B cell (primary cell): ENCODE results near the gene SNTB2. TPM values are rescaled to one million over a fixed set of nuclear protein-coding genes. Genes with fewer than 3 reads are reported as not detected.

Experiments used
- ATAC-seq: fragments of 200-7000 bp; cut with Tn5 transposase; one replicate; pipeline ENCODE4 v1.10.0; 2021; ENCODE audit warnings: low read depth, mild to moderate bottlenecking, moderate number of reproducible peaks, moderate library complexity
- CTCF ChIA-PET: fragments of 350-600 bp; sonication (Branson Sonifier 250); formaldehyde crosslinking; loops from one replicate; lab custom pipeline; 2021; ENCODE audit warnings: antibody characterized with exemption, inconsistent platforms; lab: Charles Lee
- POLR2A ChIA-PET: fragments of 350-600 bp; sonication (Branson Sonifier 250); formaldehyde crosslinking; loops from one replicate; lab custom pipeline; 2021; ENCODE audit warnings: antibody characterized with exemption; lab: Charles Lee
- DNase-seq: peaks from one replicate; pipeline ENCODE4 v3.0.0; 2013
- H2AFZ ChIP-seq: 2 replicates; pipeline ENCODE4 v1.6.1; 2012; ENCODE audit warnings: mild to moderate bottlenecking, low read depth, low read length; ENCODE audit not compliant: insufficient read depth, poor library complexity, severe bottlenecking
- H3K27ac ChIP-seq, 2 donors: 1 replicate in 1 of 2; 2 replicates in 1 of 2; pipeline ENCODE4 v1.5.1; 2012 to 2013; ENCODE audit warnings: low read length in 2 of 2, mild to moderate bottlenecking in 2 of 2, moderate library complexity in 1 of 2
- H3K27me3 ChIP-seq, 4 experiments: fragments of 200-600 bp in 1 of 4; sonication (generic) in 1 of 4; replicated peaks in 1 of 4; 1 replicate in 2 of 4; 2 replicates in 2 of 4; pipeline versions ENCODE4 v1.6.1 to v1.7.0; 2013 to 2016; ENCODE audit warnings: low read length in 3 of 4, mild to moderate bottlenecking in 2 of 4, mixed read lengths in 1 of 4, moderate library complexity in 1 of 4; ENCODE audit not compliant: insufficient read depth in 4 of 4, control insufficient read depth in 3 of 4; ENCODE audit errors: control extremely low read depth in 1 of 4
- H3K36me3 ChIP-seq, 2 experiments: replicated peaks in 1 of 2; 1 replicate in 1 of 2; 2 replicates in 1 of 2; pipeline versions ENCODE4 v1.6.1 to v1.7.1; 2013; ENCODE audit warnings: low read length in 1 of 2; ENCODE audit not compliant: insufficient read depth in 2 of 2, control insufficient read depth in 1 of 2; ENCODE audit errors: control extremely low read depth in 1 of 2, extremely low read depth in 1 of 2
- H3K4me1 ChIP-seq, 2 donors: fragments of 200-600 bp in 1 of 2; sonication (generic) in 1 of 2; 1 replicate in 1 of 2; 2 replicates in 1 of 2; pipeline versions ENCODE4 v1.5.1 to v1.6.1; 2013 to 2017; ENCODE audit warnings: low read length in 2 of 2; ENCODE audit not compliant: control insufficient read depth in 2 of 2, insufficient read depth in 2 of 2
- H3K4me2 ChIP-seq: replicated peaks from 2 replicates; pipeline ENCODE3; 2012; ENCODE audit warnings: mild to moderate bottlenecking, low read depth, low read length; ENCODE audit not compliant: poor library complexity, severe bottlenecking
- H3K4me3 ChIP-seq, 5 experiments: fragments of 200-600 bp in 1 of 5; sonication (generic) in 1 of 5; 1 replicate in 3 of 5; 2 replicates in 2 of 5; pipeline versions ENCODE4 v1.5.1 to v1.7.0; 2011 to 2016; ENCODE audit warnings: low read length in 4 of 5, mild to moderate bottlenecking in 4 of 5, low read depth in 2 of 5, control low read depth in 1 of 5, moderate library complexity in 1 of 5; ENCODE audit not compliant: insufficient read depth in 1 of 5; ENCODE audit errors: control extremely low read depth in 1 of 5, extremely low read depth in 1 of 5
- H3K79me2 ChIP-seq: fragments of 200-600 bp; sonication (generic); one replicate; pipeline ENCODE4 v1.6.0; 2016; ENCODE audit warnings: low read length; ENCODE audit not compliant: control insufficient read depth, insufficient read depth
- H3K9ac ChIP-seq: fragments of 200-600 bp; sonication (generic); 2 replicates; pipeline ENCODE4 v1.6.1; 2017; ENCODE audit warnings: mild to moderate bottlenecking, low read length, moderate library complexity
- H3K9me3 ChIP-seq, 3 donors: one replicate each; pipeline versions ENCODE4 v1.6.1 to v1.7.1; 2013; ENCODE audit warnings: low read length in 2 of 3; ENCODE audit not compliant: control insufficient read depth in 2 of 3, insufficient read depth in 1 of 3; ENCODE audit errors: control extremely low read depth in 1 of 3
- H4K20me1 ChIP-seq: 2 replicates; pipeline ENCODE4 v1.6.0; 2012; ENCODE audit warnings: mild to moderate bottlenecking, low read length; ENCODE audit not compliant: insufficient read depth, control insufficient read depth, poor library complexity, severe bottlenecking
- H3K27ac Mint-ChIP-seq: one replicate; pipeline ENCODE4 v1.8.0; 2021; ENCODE audit warnings: mixed read lengths
- H3K27me3 Mint-ChIP-seq: one replicate; pipeline ENCODE4 v1.8.0; 2021; ENCODE audit warnings: mixed read lengths
- H3K4me1 Mint-ChIP-seq: one replicate; pipeline ENCODE4 v1.8.0; 2021; ENCODE audit warnings: mixed read lengths
- H3K4me3 Mint-ChIP-seq: one replicate; pipeline ENCODE4 v1.8.0; 2021; ENCODE audit warnings: mixed read lengths
- H3K9me3 Mint-ChIP-seq: one replicate; pipeline ENCODE4 v1.8.0; 2022; ENCODE audit warnings: mixed read lengths; ENCODE audit not compliant: insufficient read depth
- EZH2 ChIP-seq: IDR thresholded peaks from 2 replicates; pipeline ENCODE4 v1.6.1; 2012; ENCODE audit warnings: borderline replicate concordance, low read depth, mild to moderate bottlenecking, moderate library complexity, low read length; ENCODE audit not compliant: insufficient read depth, poor library complexity, severe bottlenecking
- WGBS: methylation state at CpG from one replicate; pipeline ENCODE4 v1.1.5; 2013; ENCODE audit warnings: missing lambda C conversion rate; ENCODE audit not compliant: insufficient coverage; 5-methylcytosine and 5-hydroxymethylcytosine counted together
- intact Hi-C: fragments of 100-400 bp; cut with micrococcal nuclease; formaldehyde crosslinking; loops from one replicate; pipeline ENCODE4 v1.10.0; 2022
- polyA plus RNA-seq: library from polyadenylated mRNA; depleted of rRNA; stranded (reverse); fragments of >200 nt; gene quantifications from 2 replicates; pipeline ENCODE4 v1.2.3, GENCODE V29; 2012
- total RNA-seq, 2 donors: library from RNA; stranded (reverse); fragments of 120-200 nt in 1 of 2; gene quantifications; 1 replicate in 1 of 2; 2 replicates in 1 of 2; pipeline versions ENCODE4 v1.2.3 to v1.2.4, GENCODE V29; 2013 to 2022
- TF ChIP-seq, protein P1 (sequence below): fragments of 200-600 bp; IDR thresholded peaks from one replicate; pipeline ENCODE4 v1.8.0; 2022; ENCODE audit warnings: antibody characterized with exemption, mild to moderate bottlenecking

SNTB2 gene
- total and polyA plus RNA-seq, 2 donors (not counting 1 experiment from before 2014, with no cell fraction given) = 3.8 to 16.2 TPM

DNA sequence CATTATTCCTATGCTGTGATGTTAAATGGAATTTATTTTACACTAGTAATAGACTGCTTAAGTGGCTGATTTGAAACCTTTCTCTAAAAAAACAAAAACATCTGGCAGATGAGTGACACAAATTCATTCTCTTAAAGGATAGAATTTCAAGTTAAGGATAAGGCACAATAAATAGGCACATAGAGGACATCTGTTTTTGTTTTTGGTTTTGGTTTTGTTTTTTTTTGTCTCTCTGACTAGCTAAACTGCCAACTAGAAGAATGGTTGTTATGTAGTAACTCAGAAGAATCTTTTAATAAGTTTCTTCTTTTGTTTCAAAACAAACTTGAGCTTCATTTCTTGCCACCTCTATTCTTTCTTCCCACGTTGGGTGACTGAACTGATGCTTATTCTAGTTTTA lies 119.1 kb downstream of the SNTB2 start:
- H2AFZ ChIP-seq = no peak overlapping the region
- POLR2A ChIA-PET = no interaction called here
- H3K4me1 ChIP-seq = peaks cover 3 to 6% of the 10 kb centered on the region in 2 donors
- no peak for ATAC-seq
- H3K27me3 ChIP-seq = no peaks in the 10 kb centered on the region
- peaks cover 0 to 6% (median 0%) of the 10 kb centered on the region in 3 donors for H3K9me3 ChIP-seq
- TF ChIP-seq, protein P1, sequence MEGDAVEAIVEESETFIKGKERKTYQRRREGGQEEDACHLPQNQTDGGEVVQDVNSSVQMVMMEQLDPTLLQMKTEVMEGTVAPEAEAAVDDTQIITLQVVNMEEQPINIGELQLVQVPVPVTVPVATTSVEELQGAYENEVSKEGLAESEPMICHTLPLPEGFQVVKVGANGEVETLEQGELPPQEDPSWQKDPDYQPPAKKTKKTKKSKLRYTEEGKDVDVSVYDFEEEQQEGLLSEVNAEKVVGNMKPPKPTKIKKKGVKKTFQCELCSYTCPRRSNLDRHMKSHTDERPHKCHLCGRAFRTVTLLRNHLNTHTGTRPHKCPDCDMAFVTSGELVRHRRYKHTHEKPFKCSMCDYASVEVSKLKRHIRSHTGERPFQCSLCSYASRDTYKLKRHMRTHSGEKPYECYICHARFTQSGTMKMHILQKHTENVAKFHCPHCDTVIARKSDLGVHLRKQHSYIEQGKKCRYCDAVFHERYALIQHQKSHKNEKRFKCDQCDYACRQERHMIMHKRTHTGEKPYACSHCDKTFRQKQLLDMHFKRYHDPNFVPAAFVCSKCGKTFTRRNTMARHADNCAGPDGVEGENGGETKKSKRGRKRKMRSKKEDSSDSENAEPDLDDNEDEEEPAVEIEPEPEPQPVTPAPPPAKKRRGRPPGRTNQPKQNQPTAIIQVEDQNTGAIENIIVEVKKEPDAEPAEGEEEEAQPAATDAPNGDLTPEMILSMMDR = no peak
- no peak for TF ChIP-seq EZH2
- intact Hi-C loops = no loop called here
- H3K4me3 Mint-ChIP-seq = no peak overlapping the region
- H3K9ac ChIP-seq = no peak overlapping the region
- no peak overlapping the region for H3K27ac Mint-ChIP-seq
- H3K4me3 ChIP-seq = no peak overlapping the region
- WGBS = no CpG with 5 or more reads among the region's 1 CpG
- H3K9me3 Mint-ChIP-seq = no peaks in the 10 kb centered on the region
- DNase-seq = no peak
- no peak overlapping the region for H3K4me2 ChIP-seq
- H4K20me1 ChIP-seq = no peaks in the 10 kb centered on the region
- H3K36me3 ChIP-seq = no peaks in the 10 kb centered on the region
- peaks cover 6% of the 10 kb centered on the region for H3K4me1 Mint-ChIP-seq
- no peak overlapping the region for H3K27ac ChIP-seq
- CTCF ChIA-PET = interaction anchor here (0.6 kb wide), 1 partner anchor 23 kb away, joined by 3 read pairs; no protein-coding TSS in a partner anchor
- H3K79me2 ChIP-seq = no peaks in the 10 kb centered on the region
- H3K27me3 Mint-ChIP-seq = no peaks in the 10 kb centered on the region

DNA sequence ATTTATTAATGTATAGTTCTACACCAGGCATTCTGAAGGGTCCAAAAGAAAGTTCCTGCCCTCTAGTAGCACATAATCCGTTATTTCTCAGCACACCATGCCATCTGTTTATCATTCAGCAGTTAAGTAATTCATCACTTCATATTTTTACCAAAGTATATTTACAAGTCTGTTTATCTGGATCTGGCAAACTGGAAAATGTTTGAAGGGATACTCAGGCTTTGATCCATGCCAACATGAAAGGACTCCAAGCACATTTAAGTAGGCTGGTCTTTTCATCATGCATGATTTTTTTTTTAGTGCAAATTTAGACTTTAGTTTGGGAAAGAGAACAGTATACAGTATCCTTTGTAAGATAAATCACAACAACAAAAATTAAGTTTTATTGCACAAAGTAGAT lies 120.1 kb downstream of the SNTB2 start:
- ATAC-seq (no peak), DNase-seq (no peak)
- H3K9me3 ChIP-seq = peaks cover 0 to 6% (median 0%) of the 10 kb centered on the region in 3 donors
- WGBS = no CpG with 5 or more reads among the region's 1 CpG
- Mint-ChIP-seq H3K4me1 (peaks cover 12% of the 10 kb centered on the region), H3K4me3 (no peak overlapping the region), H3K9me3 (no peaks in the 10 kb centered on the region), H3K27me3 (no peaks in the 10 kb centered on the region), H3K27ac (no peak overlapping the region)
- H4K20me1 ChIP-seq = peaks cover 6% of the 10 kb centered on the region
- peaks cover 7 to 11% of the 10 kb centered on the region in 2 donors for H3K4me1 ChIP-seq
- ChIA-PET POLR2A (no interaction called here), CTCF (no interaction called here)
- TF ChIP-seq EZH2 = no peak
- H3K79me2 ChIP-seq = peaks cover 8% of the 10 kb centered on the region
- H2AFZ ChIP-seq = no peak overlapping the region
- no peak overlapping the region for H3K4me3 ChIP-seq
- no peaks in the 10 kb centered on the region for H3K36me3 ChIP-seq
- no peaks in the 10 kb centered on the region for H3K27me3 ChIP-seq
- intact Hi-C loops = no loop called here
- no peak overlapping the region for H3K27ac ChIP-seq
- no peak overlapping the region for H3K9ac ChIP-seq
- no peak overlapping the region for H3K4me2 ChIP-seq
